SU-DHL-6 (cell line): ENCODE results near the gene OPRM1.

ENCODE experiments used
- EZH2phosphoT487 ChIP-seq: fragments of 200-600 bp; sonication (generic), shearing (Covaris generic); conservative IDR thresholded peaks from 2 replicates; pipeline ENCODE4 v1.6.1; 2018; ENCODE audit warnings: mild to moderate bottlenecking, antibody characterized with exemption, low read length, moderate library complexity, mixed read lengths
- TF ChIP-seq, protein P1 (sequence below): fragments of 200-600 bp; sonication (generic); IDR thresholded peaks from one replicate; pipeline ENCODE4 v1.5.1; 2017; ENCODE audit warnings: antibody characterized with exemption, mild to moderate bottlenecking, low read length, moderate library complexity; ENCODE audit not compliant: insufficient read depth, poor library complexity, severe bottlenecking

DNA sequence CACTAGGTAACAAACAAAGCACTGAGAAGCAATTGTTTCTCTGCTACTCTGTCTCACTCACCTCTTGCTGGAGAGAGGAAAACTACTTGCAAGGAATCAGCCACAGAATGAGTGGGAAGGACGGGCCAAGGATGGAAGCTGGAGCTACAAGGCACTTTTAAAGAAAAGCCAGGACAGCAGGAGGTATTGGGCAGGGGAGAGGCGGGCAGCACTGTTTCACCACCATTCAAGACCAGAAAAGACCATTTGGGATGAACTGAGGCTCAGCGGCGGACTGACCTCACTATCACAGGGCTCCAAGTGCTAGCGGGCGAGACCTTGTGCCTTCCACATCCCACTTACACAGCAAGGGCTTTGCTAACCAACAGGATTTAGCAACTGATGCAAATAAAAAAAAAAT lies 180.2 kb downstream of the OPRM1 start:
- TF ChIP-seq EZH2phosphoT487 = no peak
- TF ChIP-seq, protein P1, sequence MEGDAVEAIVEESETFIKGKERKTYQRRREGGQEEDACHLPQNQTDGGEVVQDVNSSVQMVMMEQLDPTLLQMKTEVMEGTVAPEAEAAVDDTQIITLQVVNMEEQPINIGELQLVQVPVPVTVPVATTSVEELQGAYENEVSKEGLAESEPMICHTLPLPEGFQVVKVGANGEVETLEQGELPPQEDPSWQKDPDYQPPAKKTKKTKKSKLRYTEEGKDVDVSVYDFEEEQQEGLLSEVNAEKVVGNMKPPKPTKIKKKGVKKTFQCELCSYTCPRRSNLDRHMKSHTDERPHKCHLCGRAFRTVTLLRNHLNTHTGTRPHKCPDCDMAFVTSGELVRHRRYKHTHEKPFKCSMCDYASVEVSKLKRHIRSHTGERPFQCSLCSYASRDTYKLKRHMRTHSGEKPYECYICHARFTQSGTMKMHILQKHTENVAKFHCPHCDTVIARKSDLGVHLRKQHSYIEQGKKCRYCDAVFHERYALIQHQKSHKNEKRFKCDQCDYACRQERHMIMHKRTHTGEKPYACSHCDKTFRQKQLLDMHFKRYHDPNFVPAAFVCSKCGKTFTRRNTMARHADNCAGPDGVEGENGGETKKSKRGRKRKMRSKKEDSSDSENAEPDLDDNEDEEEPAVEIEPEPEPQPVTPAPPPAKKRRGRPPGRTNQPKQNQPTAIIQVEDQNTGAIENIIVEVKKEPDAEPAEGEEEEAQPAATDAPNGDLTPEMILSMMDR = no peak
